Hematopoietic multipotent progenitor cell treated with erythropoietin and hydrocortisone succinate and interleukin-3 and kit ligand, for 4 days (in vitro differentiated cells): ENCODE data around the gene PADI4.
"Not testable (repeated sequence)": the region's sequence is repeated elsewhere in the genome, so short reads cannot be mapped to it uniquely, and the experiment has no call there.

ENCODE experiments used
- DNase-seq: peaks from one replicate; pipeline ENCODE4 v3.0.0-alpha.2; 2015

Gene PADI4

DNA sequence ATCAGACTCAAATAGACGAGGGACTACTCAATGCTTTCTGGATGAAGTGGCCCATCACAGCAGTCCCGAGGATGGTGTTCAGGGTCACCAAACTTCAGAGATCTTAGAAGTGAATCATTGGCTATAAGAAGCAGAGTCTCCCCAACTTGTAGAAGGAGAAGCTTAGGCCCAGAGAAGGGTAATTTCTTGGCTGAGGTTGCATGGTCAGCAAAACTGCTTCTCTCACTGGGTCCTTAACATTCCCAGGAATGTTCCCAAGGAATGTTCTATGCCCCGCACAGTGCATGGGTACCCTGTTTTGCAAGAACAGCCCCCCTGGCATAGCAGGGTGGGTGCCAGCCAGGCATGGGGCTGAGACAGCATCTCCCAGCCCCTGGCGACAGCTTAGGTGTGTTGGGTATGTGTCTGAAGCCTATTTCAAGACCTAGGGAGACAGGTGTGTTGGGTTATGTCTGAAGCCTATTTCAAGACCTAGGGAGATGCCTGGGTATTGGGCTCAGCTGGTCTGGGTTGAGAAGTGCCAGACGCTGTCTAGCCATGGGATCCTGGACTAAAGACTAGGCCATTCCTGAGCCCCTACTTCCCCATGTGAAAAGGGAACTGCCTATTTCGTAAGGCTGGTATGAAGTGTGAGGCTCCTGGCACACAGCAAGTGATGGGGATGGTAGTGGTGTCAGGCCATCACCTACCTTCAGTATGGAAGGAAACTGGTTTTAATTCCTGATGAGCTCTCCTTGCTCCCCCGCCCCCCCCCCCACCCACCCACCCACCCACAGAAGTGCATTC is 90.1 kb downstream of the PADI4 start:
- DNase-seq, result peak; percentile 30

DNA sequence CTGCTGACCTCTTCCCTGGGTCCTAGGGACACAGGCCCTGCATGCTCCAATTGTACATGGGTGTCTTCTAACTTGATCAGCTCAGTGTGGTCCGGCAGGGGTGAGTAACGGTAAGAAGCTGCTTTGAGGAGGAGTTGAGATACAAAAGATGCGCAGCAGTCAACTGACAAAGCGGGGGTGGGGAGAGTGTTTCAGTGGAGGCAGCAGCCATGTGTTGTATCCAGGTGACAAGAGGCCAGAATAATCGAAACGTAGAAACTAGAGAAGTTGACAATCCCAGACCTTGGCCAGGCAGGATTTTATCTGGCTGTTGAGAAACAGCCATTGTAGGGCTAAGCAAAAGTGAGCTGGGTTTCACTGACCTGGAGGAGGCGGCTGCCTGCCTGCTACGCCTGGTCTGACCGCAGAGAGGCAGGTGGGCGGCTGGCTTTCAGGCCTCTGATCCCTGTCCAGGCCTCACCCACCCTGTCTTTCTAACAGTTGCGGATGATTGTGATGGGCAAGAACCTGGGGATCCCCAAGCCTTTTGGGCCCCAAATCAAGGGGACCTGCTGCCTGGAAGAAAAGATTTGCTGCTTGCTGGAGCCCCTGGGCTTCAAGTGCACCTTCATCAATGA is 92.8 kb downstream of the PADI4 start:
- DNase-seq, result no peak

DNA sequence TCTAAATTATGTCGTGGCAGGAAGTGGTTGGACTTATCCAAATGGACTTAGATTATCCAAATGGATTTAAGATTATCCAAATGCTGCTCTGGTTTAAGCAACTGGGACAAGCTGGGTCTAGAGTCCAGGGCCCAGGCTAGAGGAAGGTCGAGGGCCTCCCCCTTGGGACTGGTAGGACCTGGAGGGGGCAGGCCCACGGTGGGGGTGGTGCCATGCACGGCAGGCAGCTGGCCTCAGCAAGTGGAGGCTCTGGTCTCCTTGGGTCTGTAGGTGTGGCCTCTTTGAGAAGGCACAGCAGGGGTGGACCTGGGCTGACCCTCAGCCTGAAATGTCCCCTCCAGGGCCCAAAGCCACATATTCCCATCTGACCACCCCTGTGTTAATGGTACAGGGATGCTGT is 93.8 kb downstream of the PADI4 start:
- no peak for DNase-seq

DNA sequence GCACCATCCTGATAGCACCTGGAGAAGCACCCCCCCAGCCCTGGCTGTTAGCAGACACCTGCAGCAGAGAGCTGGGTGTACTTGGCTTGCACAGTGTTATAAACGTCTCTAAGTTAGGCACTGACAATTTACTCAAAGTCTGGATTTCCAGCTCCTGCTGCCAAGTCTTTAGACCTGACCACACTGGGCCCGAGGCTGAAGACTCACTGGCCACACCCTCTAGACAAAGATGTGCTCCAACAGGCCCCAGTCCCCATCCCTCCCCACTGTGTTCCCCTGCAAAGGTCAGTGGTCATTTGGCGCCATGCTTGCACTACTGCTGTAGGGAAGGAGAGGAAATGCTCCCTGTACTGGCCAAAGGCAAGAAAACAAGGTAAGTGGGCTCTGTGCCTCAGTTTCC is 95.1 kb downstream of the PADI4 start:
- DNase-seq, result no peak

DNA sequence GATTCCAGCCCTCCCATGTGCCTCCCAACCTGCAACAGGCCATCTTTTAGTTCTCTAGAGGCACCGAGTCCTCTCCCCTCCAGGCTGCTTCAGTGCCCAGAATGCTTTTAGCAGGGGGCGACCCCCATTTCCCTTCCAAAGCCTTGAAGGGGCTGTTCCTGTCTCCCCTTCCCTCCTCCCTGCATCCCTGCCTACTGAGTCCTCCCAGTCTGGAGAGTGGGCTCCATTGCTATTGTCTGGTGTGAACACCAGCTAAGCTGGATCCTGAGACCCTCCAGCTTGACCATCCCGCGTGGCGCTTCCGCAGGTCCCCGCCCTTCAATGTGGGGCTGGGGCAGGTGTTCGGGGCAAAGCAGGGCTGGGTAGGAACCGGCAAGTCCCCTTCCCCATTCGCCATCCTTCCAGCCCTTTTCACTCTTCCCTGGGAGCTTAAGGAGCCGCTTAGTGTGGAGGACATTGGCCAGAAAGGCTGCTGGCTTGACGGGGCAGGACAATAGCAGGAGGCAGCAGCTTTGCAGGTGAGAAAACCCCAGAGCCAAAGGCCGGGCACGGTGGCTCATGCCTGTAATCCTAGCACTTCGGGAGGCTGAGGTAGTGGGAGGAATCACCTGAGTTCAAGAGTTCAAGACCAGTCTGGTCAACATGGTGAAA is 96.2 kb downstream of the PADI4 start:
- no peak for DNase-seq

DNA sequence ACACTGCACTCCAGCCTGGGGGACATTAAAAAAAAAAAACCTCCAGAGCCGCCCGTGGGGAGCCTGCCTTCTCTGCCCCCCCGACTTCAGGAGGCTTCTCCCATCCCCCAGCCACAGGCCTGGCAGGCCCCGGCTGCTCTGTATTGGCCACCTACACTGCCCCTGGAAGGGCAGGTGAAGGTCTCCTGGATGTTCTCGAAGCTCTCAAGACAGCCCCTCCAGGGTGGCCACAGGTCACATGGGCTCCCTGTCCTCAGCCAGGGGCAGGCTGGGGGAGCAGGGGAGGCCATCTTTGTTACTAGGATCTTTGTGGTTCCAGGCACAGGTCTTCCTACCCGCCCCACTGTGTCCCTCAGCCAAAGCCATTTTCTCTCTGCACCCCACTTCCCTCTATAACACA is 96.8 kb downstream of the PADI4 start:
- DNase-seq, result no peak

DNA sequence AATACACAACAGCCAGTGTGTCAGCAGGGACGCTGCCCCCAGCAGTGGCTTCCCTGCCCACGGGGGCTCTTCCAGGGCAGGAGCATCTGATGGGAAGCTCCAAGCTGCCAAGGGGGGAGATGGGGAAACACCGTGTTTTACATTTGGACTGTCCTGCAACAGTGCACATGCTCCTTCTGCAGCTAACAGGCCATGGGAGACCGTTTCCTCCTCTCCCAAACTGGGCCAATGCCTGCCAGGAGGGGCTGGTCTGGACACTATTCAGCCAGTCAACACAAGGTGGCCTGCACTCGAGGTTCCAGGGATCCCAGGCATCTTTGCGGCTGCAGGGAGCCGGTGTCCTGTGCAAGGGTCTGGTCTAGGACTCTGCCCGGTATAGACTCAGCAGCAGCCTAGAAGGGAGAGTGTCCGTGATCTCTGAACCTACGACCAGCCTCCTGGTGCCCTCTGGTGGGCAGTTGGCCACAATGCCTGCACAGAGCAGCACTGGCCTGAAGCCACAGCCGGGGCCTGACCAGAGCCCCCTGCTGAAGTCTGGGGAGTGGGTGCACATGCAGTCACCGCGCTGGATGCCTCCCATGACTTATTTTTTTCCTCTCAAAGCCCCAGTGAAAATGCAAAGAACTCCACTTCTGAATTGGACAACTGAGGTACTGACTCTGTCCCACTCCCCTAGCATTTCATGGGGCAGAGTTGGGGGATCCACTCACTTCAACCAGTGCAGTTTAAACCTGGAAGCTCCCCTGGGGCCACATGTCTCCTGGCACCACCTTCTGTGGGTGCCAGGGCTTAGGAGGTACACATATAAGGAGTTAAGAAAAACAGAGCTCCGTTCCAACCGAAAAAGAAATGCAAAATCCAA is 98.1 kb downstream of the PADI4 start:
- peak; percentile 84 for DNase-seq

- not testable (repeated sequence) for DNase-seq
Observed at GRCh38 chr1:17406760-17407475, 98.9 kb downstream of the PADI4 start.

GRCh38 chr1:17407786-17408514 is 100.0 kb downstream of the PADI4 start:
- DNase-seq, result not testable (repeated sequence)

GRCh38 chr1:17409391-17409811 is 101.4 kb downstream of the PADI4 start:
- DNase-seq, result peak; percentile 59

DNA sequence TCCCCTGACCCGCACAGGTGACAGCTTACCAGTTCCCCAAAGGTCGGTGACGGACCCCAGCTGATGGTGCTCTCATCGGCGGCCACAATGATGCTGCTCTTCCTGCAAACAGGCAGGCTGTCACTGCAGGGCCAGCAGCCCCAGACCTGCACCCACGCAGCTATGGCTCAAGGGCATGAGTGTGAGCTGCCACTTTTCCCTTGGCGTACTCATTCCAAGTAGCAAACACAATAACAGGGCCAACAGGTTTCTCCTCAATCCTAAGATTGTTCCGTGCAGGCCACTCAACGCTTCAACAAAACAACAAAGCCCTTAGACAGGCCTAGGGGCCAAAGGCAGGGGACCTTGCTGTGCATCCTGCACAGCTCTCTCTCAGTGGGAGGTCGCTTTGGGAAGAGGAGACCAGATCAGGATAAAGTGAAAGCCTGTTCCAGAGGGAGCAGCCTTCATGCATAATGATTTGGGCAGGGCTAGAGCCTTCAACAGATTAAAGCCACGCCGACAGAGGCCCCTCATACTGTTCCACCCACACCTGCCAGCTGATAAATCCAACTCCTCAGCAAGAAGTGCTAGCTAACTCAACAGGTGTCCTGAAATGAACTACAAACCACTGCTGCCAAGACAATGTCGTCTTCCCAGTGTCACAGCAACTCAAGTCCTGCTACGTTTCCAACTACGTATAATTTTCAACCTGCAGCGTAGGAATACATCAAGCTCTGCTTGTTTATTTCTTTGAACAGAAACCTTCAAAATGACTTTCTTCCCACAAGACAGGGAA is 104.3 kb downstream of the PADI4 start:
- no peak for DNase-seq
